HG03045 (cell line): Measurements from ENCODE around the gene TBC1D22B.
"Not testable (repeated sequence)": the region's sequence is repeated elsewhere in the genome, so short reads cannot be mapped to it uniquely, and the experiment has no call there.

ENCODE experiments used
- ATAC-seq: cut with Tn5 transposase; IDR thresholded peaks from one replicate; pipeline ENCODE4 v1.9.1; 2021; ENCODE audit warnings: mild to moderate bottlenecking, moderate library complexity; ENCODE audit not compliant: unreplicated experiment

The TBC1D22B gene

GRCh38 chr6:37298958-37299357 lies 41.4 kb downstream of the TBC1D22B start:
- ATAC-seq, result no peak

GRCh38 chr6:37299990-37300389 lies 42.4 kb downstream of the TBC1D22B start:
- ATAC-seq, result no peak

GRCh38 chr6:37302086-37302686 lies 44.6 kb downstream of the TBC1D22B start:
- no peak for ATAC-seq

GRCh38 chr6:37303091-37303660 lies 45.6 kb downstream of the TBC1D22B start:
- ATAC-seq, result no peak

- ATAC-seq, result no peak
Observed at GRCh38 chr6:37303891-37304503, 46.4 kb downstream of the TBC1D22B start.

GRCh38 chr6:37304766-37305165 lies 47.2 kb downstream of the TBC1D22B start:
- no peak for ATAC-seq

GRCh38 chr6:37305841-37306425 lies 48.4 kb downstream of the TBC1D22B start:
- no peak for ATAC-seq

- ATAC-seq, result no peak
Observed at GRCh38 chr6:37306624-37307222, 49.2 kb downstream of the TBC1D22B start.

- ATAC-seq, result not testable (repeated sequence)
Observed at GRCh38 chr6:37307484-37307883, 49.9 kb downstream of the TBC1D22B start.

GRCh38 chr6:37308069-37308815 lies 50.7 kb downstream of the TBC1D22B start:
- no peak for ATAC-seq

GRCh38 chr6:37309046-37309445 lies 51.5 kb downstream of the TBC1D22B start:
- no peak for ATAC-seq

GRCh38 chr6:37309692-37310091 lies 52.1 kb downstream of the TBC1D22B start:
- ATAC-seq, result no peak

- no peak for ATAC-seq
Observed at GRCh38 chr6:37310966-37311365, 53.4 kb downstream of the TBC1D22B start.

- ATAC-seq, result no peak
Observed at GRCh38 chr6:37311741-37312473, 54.3 kb downstream of the TBC1D22B start.

GRCh38 chr6:37313723-37314486 lies 56.3 kb downstream of the TBC1D22B start:
- ATAC-seq, result no peak

GRCh38 chr6:37314487-37315156 lies 57.0 kb downstream of the TBC1D22B start:
- ATAC-seq, result no peak

GRCh38 chr6:37315157-37315515 lies 57.6 kb downstream of the TBC1D22B start:
- no peak for ATAC-seq

GRCh38 chr6:37316071-37316470 lies 58.5 kb downstream of the TBC1D22B start:
- no peak for ATAC-seq
